ENCODE data around the gene RPS14. TPM values are rescaled to one million over a fixed set of nuclear protein-coding genes. Genes with fewer than 3 reads are reported as not detected.
A peak's percentile ranks its signal among the peaks of the same experiment; 100 is the strongest.

The RPS14 gene
- total RNA-seq, 1 experiment from 2014 or later = 1,789 TPM

- no TSS peak for BruUV-seq (replicated peaks)
- DNase-seq (ENCODE audit: low spot score) = peak; percentile 76
- no peaks in the 10 kb centered on the region for H3K27me3 ChIP-seq (replicated peaks; ENCODE audit: insufficient read depth, low read depth, low read length, poor library complexity)
- TF ChIP-seq EZH2 (IDR thresholded peaks at IDR 0.05; ENCODE audit: borderline replicate concordance, low read depth, low read length, poor library complexity, severe bottlenecking) = no peak
- TF ChIP-seq, protein P1, sequence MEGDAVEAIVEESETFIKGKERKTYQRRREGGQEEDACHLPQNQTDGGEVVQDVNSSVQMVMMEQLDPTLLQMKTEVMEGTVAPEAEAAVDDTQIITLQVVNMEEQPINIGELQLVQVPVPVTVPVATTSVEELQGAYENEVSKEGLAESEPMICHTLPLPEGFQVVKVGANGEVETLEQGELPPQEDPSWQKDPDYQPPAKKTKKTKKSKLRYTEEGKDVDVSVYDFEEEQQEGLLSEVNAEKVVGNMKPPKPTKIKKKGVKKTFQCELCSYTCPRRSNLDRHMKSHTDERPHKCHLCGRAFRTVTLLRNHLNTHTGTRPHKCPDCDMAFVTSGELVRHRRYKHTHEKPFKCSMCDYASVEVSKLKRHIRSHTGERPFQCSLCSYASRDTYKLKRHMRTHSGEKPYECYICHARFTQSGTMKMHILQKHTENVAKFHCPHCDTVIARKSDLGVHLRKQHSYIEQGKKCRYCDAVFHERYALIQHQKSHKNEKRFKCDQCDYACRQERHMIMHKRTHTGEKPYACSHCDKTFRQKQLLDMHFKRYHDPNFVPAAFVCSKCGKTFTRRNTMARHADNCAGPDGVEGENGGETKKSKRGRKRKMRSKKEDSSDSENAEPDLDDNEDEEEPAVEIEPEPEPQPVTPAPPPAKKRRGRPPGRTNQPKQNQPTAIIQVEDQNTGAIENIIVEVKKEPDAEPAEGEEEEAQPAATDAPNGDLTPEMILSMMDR (conservative IDR thresholded peaks at IDR 0.05; ENCODE audit: low read depth, low read length) = no peak
- CTCF ChIA-PET = interaction anchor here (0.7 kb wide), 1 partner anchor 992 kb away, joined by 4 read pairs; no protein-coding TSS in a partner anchor
- H3K36me3 ChIP-seq (ENCODE audit: insufficient read depth, low read length, poor library complexity, severe bottlenecking) = no peaks in the 10 kb centered on the region
- no peaks in the 10 kb centered on the region for H3K9me3 ChIP-seq (ENCODE audit: low read depth, low read length, poor library complexity, severe bottlenecking)
- POLR2A ChIA-PET (ENCODE audit: low non-redundant PET) = interaction anchor here (0.6 kb wide), 1 partner anchor 158 kb away, joined by 3 read pairs; no protein-coding TSS in a partner anchor
- intact Hi-C loops (cut with micrococcal nuclease; ENCODE audit: unreplicated experiment) = no loop called here
- H3K27ac ChIP-seq (ENCODE audit: low read depth, low read length, poor library complexity, severe bottlenecking) = no peak overlapping the region
- H3K4me1 ChIP-seq (ENCODE audit: insufficient read depth, low read length, poor library complexity, severe bottlenecking) = peaks cover 8% of the 10 kb centered on the region
- no peak overlapping the region for H3K4me3 ChIP-seq (ENCODE audit: low read depth, low read length, poor library complexity, severe bottlenecking)
These were observed 38.9 kb downstream of the RPS14 start for GRCh38 chr5:150410524-150411244.

- ChIA-PET POLR2A (ENCODE audit: low non-redundant PET) (no interaction called here), CTCF (interaction anchor here (0.7 kb wide), 1 partner anchor 993 kb away, joined by 4 read pairs; no protein-coding TSS in a partner anchor)
- BruUV-seq (replicated peaks) = no TSS peak
- Histone ChIP-seq H3K27me3 (replicated peaks; ENCODE audit: insufficient read depth, low read depth, low read length, poor library complexity) (no peaks in the 10 kb centered on the region), H3K9me3 (ENCODE audit: low read depth, low read length, poor library complexity, severe bottlenecking) (no peaks in the 10 kb centered on the region), H3K36me3 (ENCODE audit: insufficient read depth, low read length, poor library complexity, severe bottlenecking) (no peaks in the 10 kb centered on the region), H3K4me1 (ENCODE audit: insufficient read depth, low read length, poor library complexity, severe bottlenecking) (peaks cover 8% of the 10 kb centered on the region), H3K27ac (ENCODE audit: low read depth, low read length, poor library complexity, severe bottlenecking) (no peak overlapping the region), H3K4me3 (ENCODE audit: low read depth, low read length, poor library complexity, severe bottlenecking) (peak overlapping the region; percentile 2)
- intact Hi-C loops (cut with micrococcal nuclease; ENCODE audit: unreplicated experiment) = no loop called here
- DNase-seq (ENCODE audit: low spot score) = peak; percentile 94
- TF ChIP-seq, protein P1 (conservative IDR thresholded peaks at IDR 0.05; ENCODE audit: low read depth, low read length) = no peak
- TF ChIP-seq EZH2 (IDR thresholded peaks at IDR 0.05; ENCODE audit: borderline replicate concordance, low read depth, low read length, poor library complexity, severe bottlenecking) = no peak
These were observed 39.7 kb downstream of the RPS14 start for GRCh38 chr5:150409638-150410523.

GRCh38 chr5:150408231-150408943 is 41.2 kb downstream of the RPS14 start:
- no peaks in the 10 kb centered on the region for H3K36me3 ChIP-seq (ENCODE audit: insufficient read depth, low read length, poor library complexity, severe bottlenecking)
- no peaks in the 10 kb centered on the region for H3K27me3 ChIP-seq (replicated peaks; ENCODE audit: insufficient read depth, low read depth, low read length, poor library complexity)
- no peaks in the 10 kb centered on the region for H3K9me3 ChIP-seq (ENCODE audit: low read depth, low read length, poor library complexity, severe bottlenecking)
- no peak overlapping the region for H3K4me3 ChIP-seq (ENCODE audit: low read depth, low read length, poor library complexity, severe bottlenecking)
- TF ChIP-seq EZH2 (IDR thresholded peaks at IDR 0.05; ENCODE audit: borderline replicate concordance, low read depth, low read length, poor library complexity, severe bottlenecking) = no peak
- TF ChIP-seq, protein P1 (conservative IDR thresholded peaks at IDR 0.05; ENCODE audit: low read depth, low read length) = no peak
- H3K27ac ChIP-seq (ENCODE audit: low read depth, low read length, poor library complexity, severe bottlenecking) = no peak overlapping the region
- CTCF ChIA-PET = no interaction called here
- DNase-seq (ENCODE audit: low spot score) = no peak
- intact Hi-C loops (cut with micrococcal nuclease; ENCODE audit: unreplicated experiment) = no loop called here
- H3K4me1 ChIP-seq (ENCODE audit: insufficient read depth, low read length, poor library complexity, severe bottlenecking) = peaks cover 8% of the 10 kb centered on the region
- POLR2A ChIA-PET (ENCODE audit: low non-redundant PET) = no interaction called here
- no TSS peak for BruUV-seq (replicated peaks)
